Astrocyte (in vitro differentiated cells and primary cell): ENCODE measurements around the gene PLA2G4A. TPM values are rescaled to one million over a fixed set of nuclear protein-coding genes. Genes with fewer than 3 reads are reported as not detected.

Source experiments
- DNase-seq: peaks from one replicate; pipeline ENCODE4 v3.0.0-alpha.2; 2010; ENCODE audit warnings: low read depth
- FAIRE-seq: peaks from 2 replicates; lab custom pipeline; 2011; peaks lifted over from hg19 to GRCh38; lab: Jason Lieb, UNC
- H2AFZ ChIP-seq: 2 replicates; pipeline ENCODE4 v1.6.0; 2012; ENCODE audit warnings: low read depth, low read length, inconsistent platforms
- H3K27ac ChIP-seq: 2 replicates; pipeline ENCODE4 v1.5.1; 2011; ENCODE audit warnings: low read depth, low read length, inconsistent platforms
- H3K27me3 ChIP-seq: 2 replicates; pipeline ENCODE4 v1.6.0; 2011; ENCODE audit warnings: low read length, inconsistent platforms; ENCODE audit not compliant: insufficient read depth
- H3K36me3 ChIP-seq: 2 replicates; pipeline ENCODE4 v1.5.1; 2011; ENCODE audit warnings: low read length, inconsistent platforms; ENCODE audit not compliant: insufficient read depth
- H3K4me1 ChIP-seq: 2 replicates; pipeline ENCODE4 v1.5.1; 2011; ENCODE audit warnings: low read length, inconsistent platforms; ENCODE audit not compliant: insufficient read depth
- H3K4me2 ChIP-seq: 2 replicates; pipeline ENCODE4 v1.6.0; 2012; ENCODE audit warnings: low read length, inconsistent platforms
- H3K4me3 ChIP-seq: 2 replicates; pipeline ENCODE4 v1.5.1; 2011; ENCODE audit warnings: low read depth, mild to moderate bottlenecking, low read length, inconsistent platforms; ENCODE audit not compliant: insufficient read depth
- H3K79me2 ChIP-seq: 2 replicates; pipeline ENCODE4 v1.6.0; 2012; ENCODE audit warnings: mild to moderate bottlenecking, low read length, inconsistent platforms; ENCODE audit not compliant: insufficient read depth
- H3K9ac ChIP-seq: 2 replicates; pipeline ENCODE4 v1.6.0; 2012; ENCODE audit warnings: mild to moderate bottlenecking, low read length, inconsistent platforms
- H3K9me3 ChIP-seq: 2 replicates; pipeline ENCODE4 v1.5.1; 2012; ENCODE audit warnings: low read depth, mild to moderate bottlenecking, low read length, inconsistent platforms; ENCODE audit not compliant: insufficient read depth
- H4K20me1 ChIP-seq: 2 replicates; pipeline ENCODE4 v1.6.0; 2012; ENCODE audit warnings: low read length, inconsistent platforms; ENCODE audit not compliant: insufficient read depth
- H3K27ac Mint-ChIP-seq: one replicate; pipeline ENCODE4 v1.8.0; 2021; ENCODE audit warnings: mild to moderate bottlenecking, mixed read lengths; ENCODE audit not compliant: unreplicated experiment
- H3K27me3 Mint-ChIP-seq: one replicate; pipeline ENCODE4 v1.8.0; 2021; ENCODE audit warnings: low read depth, mixed read lengths; ENCODE audit not compliant: unreplicated experiment
- H3K36me3 Mint-ChIP-seq: one replicate; pipeline ENCODE4 v1.8.0; 2021; ENCODE audit warnings: low read depth, mixed read lengths; ENCODE audit not compliant: unreplicated experiment
- H3K4me1 Mint-ChIP-seq: one replicate; pipeline ENCODE4 v1.8.0; 2021; ENCODE audit warnings: low read depth, mixed read lengths; ENCODE audit not compliant: unreplicated experiment
- H3K4me3 Mint-ChIP-seq: one replicate; pipeline ENCODE4 v1.8.0; 2021; ENCODE audit warnings: mild to moderate bottlenecking, moderate library complexity, mixed read lengths; ENCODE audit not compliant: unreplicated experiment
- H3K9me3 Mint-ChIP-seq: one replicate; pipeline ENCODE4 v1.8.0; 2021; ENCODE audit warnings: mild to moderate bottlenecking, mixed read lengths; ENCODE audit not compliant: unreplicated experiment
- CTCF ChIP-seq: IDR thresholded peaks from 2 replicates; pipeline ENCODE4 v1.5.1; 2011; ENCODE audit warnings: low read depth, mild to moderate bottlenecking, inconsistent platforms, low read length, moderate library complexity; ENCODE audit not compliant: insufficient read depth
- EZH2 ChIP-seq: IDR thresholded peaks from 2 replicates; pipeline ENCODE4 v1.6.1; 2012; ENCODE audit warnings: mild to moderate bottlenecking, low read length, inconsistent platforms; ENCODE audit not compliant: insufficient read depth
- total RNA-seq: library from RNA; stranded (reverse); gene quantifications from 2 replicates; pipeline ENCODE4 v1.2.1, GENCODE V29; 2021

Gene PLA2G4A
- total RNA-seq, 1 donor from 2014 or later = 1.4 TPM

DNA sequence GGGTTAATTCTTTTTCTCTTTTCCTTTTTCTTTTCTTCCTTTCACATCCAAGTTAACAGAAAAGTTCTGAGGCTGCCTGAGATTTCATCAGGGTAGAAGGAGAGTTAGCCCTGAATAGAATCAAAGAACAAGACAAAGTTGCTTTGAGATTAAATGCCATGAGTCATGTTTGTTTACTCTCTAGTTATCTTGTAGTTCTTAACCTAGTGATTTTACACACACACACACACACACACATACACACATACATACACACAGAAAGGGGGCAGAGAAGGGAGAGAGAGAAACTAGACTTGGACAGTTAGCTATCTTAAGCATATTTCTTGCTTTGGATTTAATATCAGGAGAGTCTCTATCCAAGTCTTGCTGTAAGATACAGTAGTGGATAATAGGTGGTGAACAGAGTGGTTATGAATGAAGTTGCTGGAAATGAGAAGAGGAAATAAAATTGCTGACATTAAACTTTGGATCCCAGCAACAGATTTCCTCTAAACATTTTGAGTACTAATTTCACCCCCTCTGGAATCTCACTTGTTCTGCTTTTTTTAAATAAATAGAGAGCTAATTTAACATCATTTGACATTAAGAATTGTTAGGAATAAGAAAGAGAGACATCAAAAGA lies 19.9 kb downstream of the PLA2G4A start:
- DNase-seq (peak; percentile 4), FAIRE-seq (no peak)
- no peaks in the 10 kb centered on the region for H4K20me1 ChIP-seq
- no peak overlapping the region for H3K27ac Mint-ChIP-seq
- H3K4me1 Mint-ChIP-seq = peaks cover 6% of the 10 kb centered on the region
- no peaks in the 10 kb centered on the region for H3K36me3 ChIP-seq
- no peaks in the 10 kb centered on the region for H3K79me2 ChIP-seq
- H3K9me3 Mint-ChIP-seq = no peaks in the 10 kb centered on the region
- H3K9ac ChIP-seq = no peak overlapping the region
- H3K4me2 ChIP-seq = no peak overlapping the region
- H3K27ac ChIP-seq = no peak overlapping the region
- no peak overlapping the region for H3K4me3 ChIP-seq
- H3K4me3 Mint-ChIP-seq = no peak overlapping the region
- TF ChIP-seq CTCF (no peak), EZH2 (no peak)
- no peaks in the 10 kb centered on the region for H3K27me3 Mint-ChIP-seq
- no peaks in the 10 kb centered on the region for H3K27me3 ChIP-seq
- H3K4me1 ChIP-seq = no peaks in the 10 kb centered on the region
- no peak overlapping the region for H2AFZ ChIP-seq
- no peaks in the 10 kb centered on the region for H3K36me3 Mint-ChIP-seq
- no peaks in the 10 kb centered on the region for H3K9me3 ChIP-seq

GRCh38 chr1:186849271-186849671 lies 20.5 kb downstream of the PLA2G4A start:
- no peaks in the 10 kb centered on the region for H3K9me3 ChIP-seq
- peaks cover 6% of the 10 kb centered on the region for H3K4me1 Mint-ChIP-seq
- H3K79me2 ChIP-seq = no peaks in the 10 kb centered on the region
- no peaks in the 10 kb centered on the region for H3K27me3 ChIP-seq
- no peak overlapping the region for H3K4me3 ChIP-seq
- DNase-seq = no peak
- no peak overlapping the region for H3K27ac Mint-ChIP-seq
- H3K9ac ChIP-seq = no peak overlapping the region
- no peaks in the 10 kb centered on the region for H3K36me3 ChIP-seq
- no peaks in the 10 kb centered on the region for H3K36me3 Mint-ChIP-seq
- no peak overlapping the region for H2AFZ ChIP-seq
- no peaks in the 10 kb centered on the region for H3K9me3 Mint-ChIP-seq
- no peak overlapping the region for H3K4me2 ChIP-seq
- TF ChIP-seq CTCF = no peak
- FAIRE-seq = no peak
- no peaks in the 10 kb centered on the region for H3K4me1 ChIP-seq
- H3K27me3 Mint-ChIP-seq = no peaks in the 10 kb centered on the region
- no peak overlapping the region for H3K4me3 Mint-ChIP-seq
- H3K27ac ChIP-seq = no peak overlapping the region
- H4K20me1 ChIP-seq = no peaks in the 10 kb centered on the region

- Histone ChIP-seq H3K79me2 (no peaks in the 10 kb centered on the region), H3K4me2 (no peak overlapping the region), H4K20me1 (no peaks in the 10 kb centered on the region), H3K36me3 (no peaks in the 10 kb centered on the region), H3K4me3 (no peak overlapping the region), H3K4me1 (no peaks in the 10 kb centered on the region), H3K27ac (no peak overlapping the region), H3K9me3 (no peaks in the 10 kb centered on the region), H3K27me3 (no peaks in the 10 kb centered on the region), H3K9ac (no peak overlapping the region), H2AFZ (no peak overlapping the region)
- no peak for FAIRE-seq
- no peak for DNase-seq
- TF ChIP-seq EZH2 = no peak
- TF ChIP-seq CTCF = no peak
- Mint-ChIP-seq H3K4me3 (no peak overlapping the region), H3K36me3 (no peaks in the 10 kb centered on the region), H3K9me3 (no peaks in the 10 kb centered on the region), H3K4me1 (peaks cover 6% of the 10 kb centered on the region), H3K27me3 (no peaks in the 10 kb centered on the region), H3K27ac (no peak overlapping the region)
Observed at GRCh38 chr1:186849826-186850225, 21.1 kb downstream of the PLA2G4A start.
